GM11168 (cell line): ENCODE measurements around the gene PRKCA.
"Not testable (repeated sequence)": the region's sequence is repeated elsewhere in the genome, so short reads cannot be mapped to it uniquely, and the experiment has no call there.

Experiments
- in situ Hi-C: fragments of 300-500 bp; cut with MboI; formaldehyde crosslinking; loops from one replicate; pipeline ENCODE4 v1.12.0; 2022; ENCODE audit warnings: low sequenced_read_pairs; ENCODE audit not compliant: unreplicated experiment

The PRKCA gene

DNA sequence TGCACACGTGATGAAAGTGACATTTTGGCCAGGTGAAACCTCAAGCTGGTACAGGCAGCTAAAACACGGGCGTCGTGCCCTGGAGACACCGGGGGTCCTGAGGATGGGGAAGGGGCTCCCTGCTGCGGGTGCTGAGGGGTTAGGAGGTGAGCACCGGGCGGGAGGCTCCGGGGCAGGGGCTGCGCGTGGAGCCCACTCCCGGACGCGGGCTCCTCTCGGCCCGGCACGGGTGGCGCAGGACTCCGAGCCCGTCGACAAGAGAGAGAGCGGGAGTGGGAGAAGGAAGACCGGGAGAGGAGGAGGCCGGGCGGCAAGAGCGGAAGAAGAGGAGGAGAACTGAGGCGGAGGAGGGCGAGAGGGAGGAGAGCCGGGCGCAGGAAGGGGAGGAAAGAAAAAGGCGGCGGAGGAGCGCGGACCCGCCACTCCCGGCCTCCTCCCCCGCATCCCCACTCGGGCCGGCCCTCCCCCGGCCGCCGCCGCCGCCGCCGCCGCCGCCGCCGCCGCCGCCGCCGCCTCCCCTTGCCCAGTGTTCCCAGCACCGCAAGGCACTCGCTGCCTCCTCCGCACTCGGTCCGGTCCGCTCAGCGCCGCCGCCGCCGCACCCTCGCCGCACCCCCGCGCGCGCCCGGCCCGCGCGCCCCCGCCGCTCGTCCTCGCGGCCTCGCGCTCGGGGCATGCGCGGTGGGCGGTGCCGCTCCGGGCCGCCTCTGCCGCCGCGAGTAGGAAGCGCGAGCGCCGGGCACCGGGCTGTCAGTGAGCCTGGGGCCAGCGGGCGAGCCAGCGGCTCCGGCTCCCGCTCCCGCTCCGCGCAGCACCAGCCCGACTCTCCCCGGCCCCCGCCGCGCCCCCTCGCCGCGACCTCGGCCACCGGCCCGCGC is at the start of gene PRKCA:
Gene PRKCA, plus strand, starts transcription at position 750 of the 878 bp plus-strand sequence.
- in situ Hi-C loops = no loop called here

DNA sequence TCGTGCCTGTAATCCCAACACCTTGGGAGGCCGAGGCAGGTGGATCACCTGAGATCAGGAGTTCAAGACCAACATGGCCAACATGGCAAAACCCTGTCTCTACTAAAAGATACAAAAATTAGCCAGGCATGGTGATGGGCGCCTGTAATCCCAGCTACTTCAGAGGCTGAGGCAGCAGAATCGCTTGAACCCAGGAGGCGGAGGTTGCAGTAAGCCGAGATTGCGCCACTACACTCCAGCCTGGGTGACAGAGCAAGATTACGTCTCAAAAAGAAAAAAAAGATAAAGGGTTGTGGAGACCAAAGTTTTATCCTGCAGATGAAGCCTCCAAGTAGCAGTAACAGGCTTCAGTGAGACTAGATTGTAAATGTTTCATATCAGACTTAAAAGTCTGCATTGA is 49.0 kb upstream of the PRKCA start:
- in situ Hi-C loops = not testable (repeated sequence)

DNA sequence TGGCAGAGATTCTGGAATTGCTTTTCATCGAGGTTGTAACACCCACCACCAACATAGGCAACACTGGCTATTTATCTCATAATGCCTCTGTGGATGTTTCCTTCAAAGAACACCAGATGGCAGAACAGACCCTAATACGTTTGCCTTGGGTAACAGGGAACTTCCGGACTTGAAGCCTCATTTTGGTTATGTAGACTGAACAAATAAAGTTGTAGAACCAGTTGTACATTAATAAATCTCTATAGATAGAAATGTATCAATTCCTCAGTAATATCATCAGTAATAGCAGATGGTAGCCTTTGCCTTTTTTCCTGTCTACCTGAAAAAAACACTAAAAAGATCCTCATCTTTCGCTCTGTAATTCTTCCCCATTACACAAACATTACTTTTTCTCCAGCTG is 47.3 kb upstream of the PRKCA start:
- in situ Hi-C loops = loop anchor here (5.0 kb wide), 1 partner anchor 317 kb away; no protein-coding TSS in a partner anchor

DNA sequence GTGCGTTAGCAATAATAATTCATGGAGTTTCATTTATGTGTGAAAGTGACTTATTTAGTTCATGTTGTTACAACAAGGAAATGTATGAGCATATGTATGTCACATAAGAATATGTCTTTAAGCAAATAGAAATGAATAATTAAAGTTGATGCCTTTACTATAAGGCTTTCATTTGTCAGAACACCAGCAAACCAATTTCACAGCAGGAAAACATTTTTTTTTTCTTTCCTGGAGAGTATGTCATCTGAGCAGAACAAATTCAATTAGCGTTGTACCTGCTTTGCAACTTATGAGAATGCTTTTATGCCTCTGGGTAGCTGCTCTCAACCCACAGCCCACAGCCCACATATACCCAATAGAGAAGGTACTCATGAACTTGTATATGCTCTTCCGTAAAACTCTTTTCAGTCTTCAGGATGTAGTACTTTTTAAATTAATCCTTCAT is 46.9 kb upstream of the PRKCA start:
- in situ Hi-C loops = loop anchor here (5.0 kb wide), 1 partner anchor 317 kb away; no protein-coding TSS in a partner anchor

DNA sequence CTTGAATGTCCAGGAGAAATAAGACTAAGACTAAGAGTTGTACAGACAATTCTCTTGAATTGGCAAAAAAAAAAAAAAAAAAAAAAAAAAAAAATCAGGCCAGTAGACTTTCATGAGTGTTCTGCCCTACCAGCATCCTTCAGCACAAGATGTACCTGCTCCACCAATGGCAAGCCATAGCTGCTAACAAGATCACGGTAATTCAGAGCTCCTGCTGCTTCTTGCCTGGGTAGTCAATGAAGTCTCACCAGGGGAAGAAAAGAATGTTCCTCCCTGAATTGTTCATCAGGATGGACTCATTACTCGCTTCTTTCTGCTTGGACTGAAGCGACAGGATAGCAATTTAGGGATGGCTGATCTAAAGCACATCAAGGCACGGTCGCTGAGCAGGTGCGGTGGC is 42.1 kb upstream of the PRKCA start:
- in situ Hi-C loops = no loop called here

DNA sequence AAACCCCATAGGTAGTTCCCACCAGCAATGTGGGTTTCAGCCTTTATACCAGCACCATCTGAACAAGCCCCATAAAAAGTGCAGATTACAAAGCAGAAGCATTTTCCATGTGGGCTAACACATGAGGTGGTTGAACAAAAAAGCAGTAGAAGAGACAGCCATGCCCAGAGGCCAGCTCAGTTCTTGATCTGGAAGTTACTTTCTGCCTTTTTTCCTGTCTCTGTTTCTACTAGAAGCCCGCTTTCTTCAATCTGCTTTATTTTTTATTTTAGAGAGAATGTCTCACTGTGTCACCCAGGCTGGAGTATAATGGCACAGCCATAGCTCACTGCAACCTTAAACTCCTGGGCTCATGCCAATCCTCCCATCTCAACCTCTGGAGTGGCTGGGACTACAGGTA is 41.7 kb upstream of the PRKCA start:
- in situ Hi-C loops = no loop called here

DNA sequence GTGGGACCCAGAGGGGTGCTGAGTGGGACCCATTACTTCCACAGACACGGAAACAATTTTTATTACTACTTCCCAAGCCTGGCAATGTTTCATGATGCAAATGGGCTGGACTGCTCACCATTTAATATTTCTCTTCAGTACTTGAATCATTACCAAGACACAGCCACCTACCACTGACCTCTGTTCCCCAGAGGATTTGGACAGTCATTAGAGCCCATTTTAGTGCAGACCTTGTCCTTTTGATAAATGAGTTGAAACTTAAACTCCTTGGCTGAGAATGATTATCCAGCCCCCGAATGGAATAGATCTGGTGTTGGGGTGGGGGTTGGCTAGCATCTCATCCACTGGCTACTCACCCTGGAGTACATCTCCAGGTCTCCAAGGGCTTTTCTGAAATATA is 39.6 kb upstream of the PRKCA start:
- in situ Hi-C loops = no loop called here

DNA sequence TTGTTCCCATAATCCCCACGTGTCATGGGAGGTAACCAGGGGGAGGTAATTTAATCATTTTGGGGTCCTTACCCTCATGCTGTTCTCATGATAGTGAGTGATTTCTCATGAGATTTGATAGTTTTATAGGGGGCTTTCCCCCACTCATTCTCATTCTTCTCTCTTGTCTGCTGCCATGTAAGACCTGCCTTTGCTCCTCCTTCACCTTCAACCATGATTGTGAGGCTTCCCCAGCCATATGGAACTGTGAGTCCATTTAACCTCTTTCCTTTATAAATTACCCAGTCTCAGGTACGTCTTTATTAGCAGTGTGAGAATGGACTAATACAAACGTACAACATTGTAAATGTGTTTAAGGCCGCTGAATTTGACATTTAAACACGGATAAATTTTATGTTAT is 37.7 kb upstream of the PRKCA start:
- in situ Hi-C loops = no loop called here

DNA sequence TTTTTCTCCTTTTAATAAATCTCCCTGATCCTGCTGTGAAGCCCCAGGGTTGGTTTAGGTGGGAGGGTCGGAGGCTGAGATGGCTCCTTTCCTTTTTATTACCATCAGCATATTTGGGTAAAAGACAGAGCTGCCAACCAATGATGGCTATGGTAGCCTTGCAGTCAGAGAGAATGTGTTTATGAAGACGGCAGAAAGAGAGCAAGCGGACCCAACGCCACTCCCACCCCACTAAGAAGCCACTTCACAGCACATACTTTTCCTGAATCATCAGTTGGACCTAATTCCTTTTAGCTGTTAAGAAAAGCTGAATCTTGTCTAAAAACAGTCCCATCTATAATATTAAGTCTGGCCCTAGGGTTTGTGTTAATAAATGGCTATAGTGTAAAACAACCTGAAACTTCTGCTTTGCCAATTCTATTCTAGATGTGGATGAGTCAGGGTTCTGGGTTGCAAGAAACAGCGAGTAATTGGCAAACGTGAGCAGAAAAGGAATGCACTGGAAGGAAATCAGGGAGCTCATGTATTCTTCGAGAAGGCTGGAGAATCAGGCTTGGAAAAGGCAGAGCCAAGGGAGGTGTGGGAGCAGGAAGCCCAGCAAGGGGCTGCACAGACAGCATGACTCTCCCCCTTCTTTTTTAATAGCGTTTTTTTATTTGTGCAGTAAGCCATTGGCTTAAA is 34.0 kb upstream of the PRKCA start:
- in situ Hi-C loops = no loop called here

DNA sequence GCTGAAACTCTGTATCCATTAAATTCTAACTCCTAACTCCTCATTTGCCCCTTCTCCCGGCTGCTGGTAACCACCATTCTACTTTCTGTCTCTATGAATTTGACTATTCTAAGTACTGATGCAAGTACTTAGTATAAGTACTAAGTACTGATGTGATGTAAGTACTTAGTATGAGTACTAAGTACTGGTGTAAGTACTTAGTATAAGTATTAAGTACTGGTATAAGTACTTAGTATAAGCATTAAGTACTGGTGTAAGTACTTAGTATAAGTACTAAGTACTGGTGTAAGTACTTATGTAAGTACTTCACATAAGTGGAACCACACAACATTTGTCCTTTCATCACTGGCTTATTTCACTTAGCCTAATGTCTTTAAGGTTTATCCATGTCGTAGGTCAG is 32.3 kb upstream of the PRKCA start:
- in situ Hi-C loops = no loop called here

DNA sequence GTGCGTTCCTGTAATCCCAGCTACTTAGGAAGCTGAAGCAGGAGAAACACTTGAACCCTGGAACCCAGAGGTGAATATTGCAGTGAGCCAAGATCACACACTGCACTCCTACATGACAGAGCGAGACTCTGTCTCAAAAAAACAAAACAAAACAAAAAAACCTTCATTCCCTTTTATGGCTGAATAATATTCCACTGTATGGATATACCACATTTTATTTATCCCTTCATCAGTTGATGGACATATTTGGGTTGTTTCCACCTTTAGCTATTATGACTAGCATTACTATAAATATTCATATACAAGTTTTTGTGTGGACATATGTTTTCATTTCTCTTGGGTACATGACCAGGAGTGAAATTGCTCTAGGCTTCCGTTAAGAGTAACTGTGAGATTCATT is 30.9 kb upstream of the PRKCA start:
- in situ Hi-C loops = no loop called here

DNA sequence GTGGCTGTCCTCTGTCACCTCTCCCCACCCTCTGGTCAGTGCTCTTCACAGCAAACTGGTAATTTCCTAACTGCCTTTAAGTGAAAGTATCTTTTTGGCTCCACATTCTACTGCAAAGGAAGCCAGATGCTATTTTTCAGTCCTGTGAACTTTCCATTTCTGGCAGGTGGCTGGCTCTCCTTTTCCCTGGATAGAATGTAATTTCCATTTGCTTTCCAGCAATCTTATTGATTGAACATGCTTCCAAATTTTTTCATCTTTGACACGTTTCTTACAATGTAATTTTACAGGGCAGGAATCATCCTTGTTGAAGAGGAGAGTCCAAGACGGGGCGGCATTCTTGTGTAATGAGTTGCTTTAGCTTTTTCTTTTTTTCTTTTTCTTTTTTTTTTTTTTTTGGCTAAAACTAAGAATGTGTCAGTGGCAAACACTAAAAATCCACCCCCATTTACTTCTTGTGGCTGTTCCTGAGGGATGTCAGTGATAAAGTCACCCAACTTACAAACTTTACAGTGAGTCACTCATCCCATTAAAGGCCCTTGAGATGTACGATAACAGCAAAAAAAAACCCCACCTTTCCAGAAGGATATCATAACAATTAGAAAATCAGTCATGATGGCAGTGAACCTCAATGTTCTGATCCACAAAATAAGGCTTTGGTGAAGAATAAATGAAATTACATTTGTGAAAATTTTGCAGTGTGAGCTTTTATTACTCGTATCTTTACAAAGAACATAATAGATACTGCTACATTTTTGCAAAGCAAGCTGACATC is 29.4 kb upstream of the PRKCA start:
- in situ Hi-C loops = no loop called here

DNA sequence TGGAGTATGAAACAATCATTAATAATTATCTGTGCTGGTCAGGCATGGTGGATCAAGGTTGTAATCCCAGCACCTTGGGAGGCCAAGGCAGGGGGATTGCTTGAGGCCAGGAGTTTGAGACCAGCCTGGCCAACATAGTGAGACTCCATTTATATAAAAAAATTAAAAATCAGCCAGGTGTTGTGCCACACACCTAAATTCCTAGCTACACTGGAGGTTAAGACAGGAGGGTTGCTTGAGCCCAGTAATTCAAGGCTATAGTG is 28.9 kb upstream of the PRKCA start:
- in situ Hi-C loops = no loop called here

DNA sequence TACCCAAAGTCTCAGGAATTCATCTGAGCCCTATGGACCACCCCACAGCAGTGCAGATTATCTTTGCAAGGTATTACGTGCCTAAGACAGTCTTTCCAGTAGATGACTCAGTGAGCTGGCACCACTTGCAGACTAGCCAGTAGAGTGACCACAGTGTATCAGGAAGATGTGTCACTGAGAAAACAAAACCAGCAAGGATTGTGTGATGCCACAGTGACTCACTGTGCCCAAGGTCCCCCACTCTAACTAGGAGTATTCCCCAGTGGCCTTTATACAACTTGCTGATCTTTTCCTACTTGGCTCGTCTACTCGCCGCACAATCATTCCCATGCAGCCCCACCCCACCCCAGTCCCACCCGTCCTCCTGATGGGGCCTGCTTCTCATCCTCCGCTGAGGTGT is 26.8 kb upstream of the PRKCA start:
- in situ Hi-C loops = no loop called here

DNA sequence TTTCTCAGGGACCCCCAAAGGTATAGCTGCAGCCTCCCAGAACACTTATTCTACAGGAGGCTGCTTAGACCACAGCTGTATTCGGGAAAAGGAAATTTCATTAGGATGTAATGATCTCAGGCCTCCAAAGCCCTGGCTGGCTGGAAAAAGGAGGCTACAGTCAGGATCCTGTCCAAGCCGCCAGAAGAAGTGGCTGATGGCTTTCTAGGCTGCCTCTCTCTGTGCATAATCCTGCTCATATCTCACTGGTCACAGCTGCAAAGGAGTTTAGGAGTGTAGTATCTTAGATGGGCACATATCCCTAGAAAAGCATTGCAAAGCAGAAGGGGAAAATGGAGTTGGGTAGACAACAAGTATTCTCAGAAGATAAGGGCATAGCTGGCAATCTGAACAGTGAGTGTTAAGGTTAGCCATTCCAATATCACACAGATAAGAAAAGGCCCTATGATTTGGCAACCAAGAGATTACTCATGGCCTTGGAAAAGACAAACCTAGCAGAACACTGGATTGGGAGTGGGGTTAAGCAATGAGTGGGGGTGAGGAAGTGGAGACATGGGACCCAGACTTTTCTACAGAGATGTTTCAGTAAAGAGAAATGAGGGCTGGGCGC is 26.0 kb upstream of the PRKCA start:
- in situ Hi-C loops = no loop called here

DNA sequence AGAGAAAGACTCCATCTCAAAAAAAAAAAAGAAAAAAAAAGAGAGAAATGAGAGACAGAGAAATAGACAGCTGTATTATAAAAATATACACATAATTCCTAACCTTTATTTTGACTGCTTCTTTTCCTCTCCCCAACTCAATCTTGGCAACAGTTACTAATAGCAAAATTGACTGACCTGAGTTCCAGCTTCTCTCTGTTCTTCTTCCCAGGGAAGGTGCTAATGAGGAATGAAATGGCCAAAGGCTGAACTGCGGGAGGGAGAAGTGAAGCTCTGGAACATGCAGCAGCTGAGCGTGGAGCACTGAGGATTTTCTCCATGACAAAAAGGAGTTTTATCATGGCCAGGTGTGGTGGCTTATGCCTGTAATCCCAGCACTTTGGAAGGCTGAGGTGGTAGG is 25.2 kb upstream of the PRKCA start:
- in situ Hi-C loops = no loop called here

DNA sequence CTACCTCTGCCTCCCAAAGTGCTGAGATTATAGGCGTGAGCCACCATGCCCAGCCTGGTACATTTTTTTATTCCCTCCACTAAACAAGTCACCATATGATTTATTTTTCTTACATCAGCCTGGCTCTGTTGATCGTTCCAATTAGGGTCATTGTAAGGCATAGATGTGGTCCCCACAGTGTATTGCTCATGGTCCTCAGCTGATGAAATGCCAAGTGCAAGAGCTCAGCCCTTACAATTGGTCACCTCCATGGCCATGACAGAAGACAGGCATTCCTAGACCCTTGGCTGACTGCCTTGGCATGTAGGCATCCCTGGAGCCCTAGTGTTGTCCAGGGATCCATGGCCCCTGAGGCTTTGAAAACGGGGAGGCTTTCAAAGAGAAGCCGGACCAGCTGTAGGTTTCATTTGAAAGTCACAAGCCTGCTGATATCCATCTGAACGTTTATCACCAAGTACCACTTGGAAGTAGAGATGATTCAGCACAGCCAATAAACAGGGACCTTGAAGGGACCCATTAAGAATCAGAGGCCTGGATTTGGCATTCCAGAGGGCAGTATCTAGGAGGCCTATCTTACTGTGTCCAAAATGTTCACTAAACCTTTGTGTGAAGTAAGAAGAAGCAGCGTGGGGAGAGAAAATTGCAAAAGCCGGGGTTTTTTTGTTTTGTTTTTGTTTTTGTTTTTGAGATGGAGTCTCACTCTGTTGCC is 20.6 kb upstream of the PRKCA start:
- in situ Hi-C loops = no loop called here

DNA sequence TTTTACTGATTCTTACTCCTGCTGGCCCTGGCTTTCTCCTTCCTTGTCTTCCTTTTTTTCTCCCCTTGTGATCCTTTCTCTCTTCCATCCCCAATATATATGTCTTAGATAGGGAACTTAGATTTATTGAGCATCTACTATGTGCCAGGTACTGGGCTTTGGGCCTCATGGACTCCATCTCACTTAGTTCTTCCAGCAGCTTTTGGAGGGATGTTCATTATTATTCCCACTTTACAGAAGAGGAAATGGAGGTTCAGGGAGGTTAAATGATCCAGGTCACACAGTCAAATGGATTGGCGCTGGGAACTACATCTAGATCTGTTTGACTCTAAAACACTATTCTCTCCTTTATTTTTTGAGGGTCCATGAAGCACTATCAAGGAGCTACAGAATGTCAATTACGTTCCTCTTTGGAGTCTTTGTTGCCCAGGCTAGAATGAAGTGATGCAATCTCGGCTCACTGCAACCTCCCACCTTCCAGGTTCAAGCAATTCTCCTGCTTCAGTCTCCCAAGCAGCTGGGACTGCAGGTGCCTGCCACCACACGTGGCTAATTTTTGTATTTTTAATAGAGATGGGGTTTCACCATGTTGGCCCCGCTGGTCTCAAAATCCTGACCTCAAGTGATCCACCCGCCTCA is 19.0 kb upstream of the PRKCA start:
- in situ Hi-C loops = no loop called here

DNA sequence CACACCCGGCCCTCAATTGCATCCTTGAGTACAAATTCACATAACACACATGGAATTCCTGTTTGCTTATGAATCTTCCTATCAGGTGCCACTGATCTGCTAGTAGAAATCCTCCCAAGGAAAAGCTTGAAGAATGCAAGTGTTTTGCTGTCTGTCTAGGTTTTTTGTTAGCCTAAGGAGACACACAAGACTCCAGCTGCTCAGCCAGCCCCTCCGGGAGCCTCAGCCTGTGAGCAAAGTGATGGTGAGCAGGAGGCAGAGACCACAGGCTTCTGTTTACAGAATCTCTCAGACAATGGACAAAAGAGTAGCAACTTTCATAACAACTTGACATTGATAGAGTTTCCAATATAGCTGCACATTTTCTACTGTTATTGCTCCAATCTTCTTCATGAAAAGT is 18.4 kb upstream of the PRKCA start:
- in situ Hi-C loops = no loop called here

DNA sequence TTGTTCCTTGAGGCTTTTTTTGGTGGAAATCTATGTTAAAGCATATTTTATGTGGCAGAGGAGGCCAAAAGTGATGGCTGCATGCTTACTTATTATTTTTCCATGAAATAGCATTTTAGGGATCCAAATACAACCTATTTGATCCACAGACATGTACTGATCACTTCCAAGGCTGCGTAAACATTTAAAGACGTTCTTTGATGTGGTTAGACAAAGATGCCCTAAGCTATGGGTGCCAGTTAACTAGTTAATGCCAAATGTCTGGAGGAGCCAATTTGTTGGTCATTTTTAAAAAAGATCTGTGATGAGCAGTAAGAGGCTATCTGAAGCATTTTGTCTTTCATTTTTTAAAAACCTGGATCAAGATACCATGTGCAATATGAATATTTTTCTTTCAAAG is 17.3 kb upstream of the PRKCA start:
- in situ Hi-C loops = no loop called here
